ENCODE data around the gene CPNE5.

CPNE5 gene

DNA sequence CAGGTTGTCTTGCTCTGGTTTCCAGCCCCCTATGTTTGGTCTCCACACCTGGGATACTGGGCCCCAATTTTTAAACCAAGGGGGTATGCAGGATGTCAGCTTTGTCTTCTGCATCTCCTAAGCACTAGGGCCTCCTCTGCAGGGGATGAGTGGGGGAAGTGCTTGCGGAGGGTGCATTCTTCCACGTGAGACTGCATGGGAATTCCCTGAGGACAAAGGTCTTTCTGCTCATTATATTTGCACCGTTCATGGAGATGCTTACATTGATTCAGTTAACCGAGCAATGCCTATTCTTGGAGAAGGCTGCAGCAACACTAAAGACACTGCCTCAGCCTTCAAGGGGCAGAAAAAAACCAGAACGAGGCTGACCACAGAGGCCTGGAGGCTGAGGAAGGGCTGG is 96.2 kb downstream of the CPNE5 start:
- H3K36me3 ChIP-seq (ENCODE audit: insufficient read depth, low read length): no peaks in the 10 kb centered on the region
- H3K27ac ChIP-seq (ENCODE audit: low read depth, low read length): no peak overlapping the region
- no peaks in the 10 kb centered on the region for H3K27me3 ChIP-seq (ENCODE audit: control insufficient read depth in 1 of 2, insufficient read depth in 2 of 2, low read length in 2 of 2)
- H3K9ac ChIP-seq (ENCODE audit: low read length): no peak overlapping the region
- H3K4me3 ChIP-seq (ENCODE audit: low read depth in 1 of 2, low read length in 2 of 2): no peak overlapping the region
- no peaks in the 10 kb centered on the region for H3K4me1 ChIP-seq (ENCODE audit: insufficient read depth, low read length)
- no peaks in the 10 kb centered on the region for H3K9me3 ChIP-seq (ENCODE audit: low read length)

- Histone ChIP-seq H3K27me3 (ENCODE audit: control insufficient read depth in 1 of 2, insufficient read depth in 2 of 2, low read length in 2 of 2) (no peaks in the 10 kb centered on the region), H3K9me3 (ENCODE audit: low read length) (no peaks in the 10 kb centered on the region), H3K4me3 (ENCODE audit: low read depth in 1 of 2, low read length in 2 of 2) (no peak overlapping the region), H3K4me1 (ENCODE audit: insufficient read depth, low read length) (no peaks in the 10 kb centered on the region), H3K27ac (ENCODE audit: low read depth, low read length) (no peak overlapping the region), H3K36me3 (ENCODE audit: insufficient read depth, low read length) (no peaks in the 10 kb centered on the region), H3K9ac (ENCODE audit: low read length) (no peak overlapping the region)
Measured at GRCh38 chr6:36742146-36742545, 97.1 kb downstream of the CPNE5 start.

- H3K27ac ChIP-seq (ENCODE audit: low read depth, low read length): no peak overlapping the region
- H3K4me3 ChIP-seq (ENCODE audit: low read depth in 1 of 2, low read length in 2 of 2): no peak overlapping the region
- H3K9me3 ChIP-seq (ENCODE audit: low read length): no peaks in the 10 kb centered on the region
- peaks cover 2% of the 10 kb centered on the region for H3K4me1 ChIP-seq (ENCODE audit: insufficient read depth, low read length)
- no peak overlapping the region for H3K9ac ChIP-seq (ENCODE audit: low read length)
- H3K36me3 ChIP-seq (ENCODE audit: insufficient read depth, low read length): no peaks in the 10 kb centered on the region
- H3K27me3 ChIP-seq (ENCODE audit: control insufficient read depth in 1 of 2, insufficient read depth in 2 of 2, low read length in 2 of 2): no peaks in the 10 kb centered on the region
Measured at GRCh38 chr6:36740818-36741179, 98.4 kb downstream of the CPNE5 start.

- Histone ChIP-seq H3K36me3 (ENCODE audit: insufficient read depth, low read length) (no peaks in the 10 kb centered on the region), H3K27ac (ENCODE audit: low read depth, low read length) (no peak overlapping the region), H3K9me3 (ENCODE audit: low read length) (no peaks in the 10 kb centered on the region), H3K4me3 (ENCODE audit: low read depth in 1 of 2, low read length in 2 of 2) (no peak overlapping the region), H3K4me1 (ENCODE audit: insufficient read depth, low read length) (peaks cover 8% of the 10 kb centered on the region), H3K27me3 (ENCODE audit: control insufficient read depth in 1 of 2, insufficient read depth in 2 of 2, low read length in 2 of 2) (no peaks in the 10 kb centered on the region), H3K9ac (ENCODE audit: low read length) (no peak overlapping the region)
Measured at GRCh38 chr6:36739947-36740817, 99.1 kb downstream of the CPNE5 start.

DNA sequence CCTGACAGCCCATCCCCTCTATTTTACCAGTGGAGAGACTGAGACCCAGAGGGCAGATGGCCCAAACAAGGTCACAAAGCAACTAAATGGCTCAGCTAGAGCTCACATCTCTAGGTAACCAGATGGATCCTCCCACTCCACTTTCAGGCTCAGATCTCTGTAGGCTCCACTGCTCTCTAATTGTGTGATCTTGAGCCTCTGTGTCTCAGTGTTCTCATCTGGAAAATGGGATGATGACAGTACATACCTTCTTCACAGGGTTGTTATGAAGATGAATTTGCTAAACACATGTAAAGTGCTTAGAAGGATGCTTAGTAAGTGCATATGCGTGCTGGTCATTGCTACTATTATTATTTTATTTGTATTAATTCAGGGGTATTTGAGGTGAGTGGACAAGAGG is 101.1 kb downstream of the CPNE5 start:
- H3K27me3 ChIP-seq (ENCODE audit: control insufficient read depth in 1 of 2, insufficient read depth in 2 of 2, low read length in 2 of 2): no peaks in the 10 kb centered on the region
- peaks cover 14% of the 10 kb centered on the region for H3K4me1 ChIP-seq (ENCODE audit: insufficient read depth, low read length)
- H3K27ac ChIP-seq (ENCODE audit: low read depth, low read length): no peak overlapping the region
- H3K4me3 ChIP-seq (ENCODE audit: low read depth in 1 of 2, low read length in 2 of 2): no peak overlapping the region
- no peak overlapping the region for H3K9ac ChIP-seq (ENCODE audit: low read length)
- H3K9me3 ChIP-seq (ENCODE audit: low read length): no peaks in the 10 kb centered on the region
- no peaks in the 10 kb centered on the region for H3K36me3 ChIP-seq (ENCODE audit: insufficient read depth, low read length)

- no peak overlapping the region for H3K9ac ChIP-seq (ENCODE audit: low read length)
Measured at GRCh38 chr6:36737043-36737785, 102.0 kb downstream of the CPNE5 start.

GRCh38 chr6:36735110-36736071 is 103.9 kb downstream of the CPNE5 start:
- Histone ChIP-seq H3K9ac (ENCODE audit: low read length) (no peak overlapping the region), H3K9me3 (ENCODE audit: low read length) (no peaks in the 10 kb centered on the region), H3K4me3 (ENCODE audit: low read depth in 1 of 2, low read length in 2 of 2) (peak overlapping the region in 1 of 2 donors; percentile 30), H3K4me1 (ENCODE audit: insufficient read depth, low read length) (peaks cover 14% of the 10 kb centered on the region), H3K36me3 (ENCODE audit: insufficient read depth, low read length) (no peaks in the 10 kb centered on the region), H3K27ac (ENCODE audit: low read depth, low read length) (peak overlapping the region; percentile 47), H3K27me3 (ENCODE audit: control insufficient read depth in 1 of 2, insufficient read depth in 2 of 2, low read length in 2 of 2) (no peaks in the 10 kb centered on the region)

More at GRCh38 chr6:36737043-36737785, 102.0 kb downstream of the CPNE5 start:
- Histone ChIP-seq H3K9me3 (ENCODE audit: low read length) (no peaks in the 10 kb centered on the region), H3K4me3 (ENCODE audit: low read depth in 1 of 2, low read length in 2 of 2) (no peak overlapping the region), H3K27me3 (ENCODE audit: control insufficient read depth in 1 of 2, insufficient read depth in 2 of 2, low read length in 2 of 2) (no peaks in the 10 kb centered on the region), H3K27ac (ENCODE audit: low read depth, low read length) (no peak overlapping the region), H3K36me3 (ENCODE audit: insufficient read depth, low read length) (no peaks in the 10 kb centered on the region), H3K4me1 (ENCODE audit: insufficient read depth, low read length) (peaks cover 14% of the 10 kb centered on the region)

DNA sequence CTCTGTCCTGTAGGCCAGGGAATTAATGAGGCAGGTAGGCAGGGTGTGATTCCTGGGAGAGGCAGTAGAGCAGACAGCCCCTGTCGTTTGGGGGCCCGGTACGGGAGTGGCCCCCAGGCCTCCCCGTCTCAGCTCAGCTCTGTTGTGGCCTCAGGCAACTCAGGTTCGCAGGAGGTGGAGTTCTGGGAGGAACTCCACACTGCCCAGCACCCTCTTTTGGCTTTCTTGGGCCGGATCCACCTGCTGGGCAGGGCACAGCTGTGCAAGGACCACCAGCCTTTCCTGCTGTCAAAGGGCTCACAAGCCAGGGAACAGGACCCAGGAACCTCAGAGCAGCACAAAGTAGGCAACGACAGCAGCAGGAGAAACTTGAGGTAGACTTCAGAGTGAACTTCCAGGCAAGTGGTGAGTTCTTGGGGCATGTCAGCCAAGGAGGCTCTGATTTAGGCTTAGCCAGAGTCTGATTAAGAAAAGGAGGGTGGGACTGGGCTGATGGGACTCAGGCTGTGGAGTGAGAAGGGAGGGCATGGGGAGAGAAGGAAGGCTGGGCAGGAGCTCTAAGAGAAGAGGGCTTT is 104.7 kb downstream of the CPNE5 start:
- Histone ChIP-seq H3K9me3 (ENCODE audit: low read length) (no peaks in the 10 kb centered on the region), H3K4me3 (ENCODE audit: low read depth in 1 of 2, low read length in 2 of 2) (peak overlapping the region in 1 of 2 donors; percentile 30), H3K4me1 (ENCODE audit: insufficient read depth, low read length) (peaks cover 14% of the 10 kb centered on the region), H3K27ac (ENCODE audit: low read depth, low read length) (peak overlapping the region; percentile 68), H3K36me3 (ENCODE audit: insufficient read depth, low read length) (no peaks in the 10 kb centered on the region), H3K27me3 (ENCODE audit: control insufficient read depth in 1 of 2, insufficient read depth in 2 of 2, low read length in 2 of 2) (no peaks in the 10 kb centered on the region), H3K9ac (ENCODE audit: low read length) (no peak overlapping the region)

- Histone ChIP-seq H3K36me3 (ENCODE audit: insufficient read depth, low read length) (no peaks in the 10 kb centered on the region), H3K9ac (ENCODE audit: low read length) (no peak overlapping the region), H3K9me3 (ENCODE audit: low read length) (no peaks in the 10 kb centered on the region), H3K27ac (ENCODE audit: low read depth, low read length) (no peak overlapping the region), H3K4me1 (ENCODE audit: insufficient read depth, low read length) (peaks cover 14% of the 10 kb centered on the region), H3K27me3 (ENCODE audit: control insufficient read depth in 1 of 2, insufficient read depth in 2 of 2, low read length in 2 of 2) (no peaks in the 10 kb centered on the region), H3K4me3 (ENCODE audit: low read depth in 1 of 2, low read length in 2 of 2) (no peak overlapping the region)
Measured at GRCh38 chr6:36733300-36733699, 105.9 kb downstream of the CPNE5 start.

DNA sequence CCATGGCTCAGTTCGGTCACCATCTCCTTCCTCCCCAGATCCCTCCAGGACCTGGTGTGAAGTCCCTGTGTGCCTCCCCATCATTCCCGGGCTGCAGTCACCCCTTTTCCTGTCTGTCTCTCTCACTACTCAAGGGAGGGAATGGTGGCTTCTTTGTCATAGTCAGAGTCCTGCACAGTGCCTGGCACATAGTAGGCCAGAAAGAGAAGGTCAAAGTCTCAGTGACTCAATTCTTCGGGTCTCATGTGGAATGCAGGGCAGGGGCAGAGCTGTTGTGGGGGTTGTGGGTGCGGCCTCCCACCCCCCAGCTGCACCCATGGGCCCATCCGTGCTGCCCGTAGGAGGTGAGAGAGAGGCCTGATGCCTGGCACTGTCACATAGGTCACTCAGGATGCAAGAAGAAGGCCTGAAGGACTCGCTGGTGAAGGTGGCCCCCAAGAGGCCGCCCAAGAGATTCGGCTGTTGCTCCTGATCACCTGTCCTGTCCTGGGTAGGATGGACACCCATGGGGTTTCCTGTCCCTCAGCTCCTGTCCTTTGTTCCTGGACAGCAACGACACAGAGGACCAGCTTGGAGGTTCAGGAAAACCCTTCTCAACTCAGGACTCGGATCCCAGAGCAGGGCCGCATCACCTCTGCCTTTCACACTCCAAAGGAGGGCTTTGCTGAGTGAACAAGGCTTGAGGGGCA is 107.5 kb downstream of the CPNE5 start:
- Histone ChIP-seq H3K4me3 (ENCODE audit: low read depth in 1 of 2, low read length in 2 of 2) (no peak overlapping the region), H3K9ac (ENCODE audit: low read length) (no peak overlapping the region), H3K36me3 (ENCODE audit: insufficient read depth, low read length) (no peaks in the 10 kb centered on the region), H3K4me1 (ENCODE audit: insufficient read depth, low read length) (peaks cover 14% of the 10 kb centered on the region), H3K27ac (ENCODE audit: low read depth, low read length) (no peak overlapping the region), H3K27me3 (ENCODE audit: control insufficient read depth in 1 of 2, insufficient read depth in 2 of 2, low read length in 2 of 2) (no peaks in the 10 kb centered on the region), H3K9me3 (ENCODE audit: low read length) (no peaks in the 10 kb centered on the region)

Data from muscle layer of colon (tissue), 2 donors.